ENCODE data around the gene SPAG16. TPM values are rescaled to one million over a fixed set of nuclear protein-coding genes. Genes with fewer than 3 reads are reported as not detected.

Gene SPAG16
- total RNA-seq, 4 donors from 2014 or later: 5.0 to 73.8 (median 21.6) TPM

GRCh38 chr2:214265991-214266489 lies 981.8 kb downstream of the SPAG16 start:
- no peak for TF ChIP-seq POLR2A (IDR thresholded peaks at IDR 0.05)
- TF ChIP-seq, protein P1, sequence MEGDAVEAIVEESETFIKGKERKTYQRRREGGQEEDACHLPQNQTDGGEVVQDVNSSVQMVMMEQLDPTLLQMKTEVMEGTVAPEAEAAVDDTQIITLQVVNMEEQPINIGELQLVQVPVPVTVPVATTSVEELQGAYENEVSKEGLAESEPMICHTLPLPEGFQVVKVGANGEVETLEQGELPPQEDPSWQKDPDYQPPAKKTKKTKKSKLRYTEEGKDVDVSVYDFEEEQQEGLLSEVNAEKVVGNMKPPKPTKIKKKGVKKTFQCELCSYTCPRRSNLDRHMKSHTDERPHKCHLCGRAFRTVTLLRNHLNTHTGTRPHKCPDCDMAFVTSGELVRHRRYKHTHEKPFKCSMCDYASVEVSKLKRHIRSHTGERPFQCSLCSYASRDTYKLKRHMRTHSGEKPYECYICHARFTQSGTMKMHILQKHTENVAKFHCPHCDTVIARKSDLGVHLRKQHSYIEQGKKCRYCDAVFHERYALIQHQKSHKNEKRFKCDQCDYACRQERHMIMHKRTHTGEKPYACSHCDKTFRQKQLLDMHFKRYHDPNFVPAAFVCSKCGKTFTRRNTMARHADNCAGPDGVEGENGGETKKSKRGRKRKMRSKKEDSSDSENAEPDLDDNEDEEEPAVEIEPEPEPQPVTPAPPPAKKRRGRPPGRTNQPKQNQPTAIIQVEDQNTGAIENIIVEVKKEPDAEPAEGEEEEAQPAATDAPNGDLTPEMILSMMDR (IDR thresholded peaks at IDR 0.05): no peak
- H3K4me1 ChIP-seq: no peaks in the 10 kb centered on the region

GRCh38 chr2:214277880-214278279 lies 993.6 kb downstream of the SPAG16 start:
- DNase-seq: no peak
- Histone ChIP-seq H3K4me1 (no peaks in the 10 kb centered on the region), H3K9me3 (no peaks in the 10 kb centered on the region), H3K27ac (no peak overlapping the region), H3K27me3 (no peaks in the 10 kb centered on the region), H3K36me3 (no peaks in the 10 kb centered on the region), H3K4me3 (no peak overlapping the region)
- intact Hi-C loops (cut with DNase I; ENCODE audit: low total_unique reads): no loop called here
- TF ChIP-seq, protein P1 (IDR thresholded peaks at IDR 0.05): no peak
- TF ChIP-seq POLR2A (IDR thresholded peaks at IDR 0.05): no peak

More at GRCh38 chr2:214265991-214266489, 981.8 kb downstream of the SPAG16 start:
- H3K27ac ChIP-seq: no peak overlapping the region
- intact Hi-C loops (cut with DNase I; ENCODE audit: low total_unique reads): no loop called here
- no peak for DNase-seq
- H3K9me3 ChIP-seq: no peaks in the 10 kb centered on the region
- no peaks in the 10 kb centered on the region for H3K27me3 ChIP-seq
- no peaks in the 10 kb centered on the region for H3K36me3 ChIP-seq
- no peak overlapping the region for H3K4me3 ChIP-seq

- DNase-seq: no peak
- Histone ChIP-seq H3K4me3 (no peak overlapping the region), H3K4me1 (no peaks in the 10 kb centered on the region), H3K36me3 (no peaks in the 10 kb centered on the region), H3K27me3 (peaks cover 0 to 2% of the 10 kb centered on the region in 2 donors), H3K9me3 (no peaks in the 10 kb centered on the region), H3K27ac (no peak overlapping the region)
- TF ChIP-seq, protein P1 (IDR thresholded peaks at IDR 0.05): no peak
- no peak for TF ChIP-seq POLR2A (IDR thresholded peaks at IDR 0.05)
- intact Hi-C loops (cut with DNase I; ENCODE audit: low total_unique reads): no loop called here
Measured at GRCh38 chr2:214286011-214286410, 1001.7 kb downstream of the SPAG16 start.

GRCh38 chr2:214293593-214293992 lies 1009.3 kb downstream of the SPAG16 start:
- TF ChIP-seq, protein P1 (IDR thresholded peaks at IDR 0.05): no peak
- TF ChIP-seq POLR2A (IDR thresholded peaks at IDR 0.05): no peak
- H3K36me3 ChIP-seq: no peaks in the 10 kb centered on the region
- no peak overlapping the region for H3K27ac ChIP-seq
- intact Hi-C loops (cut with DNase I; ENCODE audit: low total_unique reads): no loop called here
- H3K27me3 ChIP-seq: no peaks in the 10 kb centered on the region
- H3K4me3 ChIP-seq: no peak overlapping the region
- H3K4me1 ChIP-seq: no peaks in the 10 kb centered on the region
- DNase-seq: no peak
- no peaks in the 10 kb centered on the region for H3K9me3 ChIP-seq

DNA sequence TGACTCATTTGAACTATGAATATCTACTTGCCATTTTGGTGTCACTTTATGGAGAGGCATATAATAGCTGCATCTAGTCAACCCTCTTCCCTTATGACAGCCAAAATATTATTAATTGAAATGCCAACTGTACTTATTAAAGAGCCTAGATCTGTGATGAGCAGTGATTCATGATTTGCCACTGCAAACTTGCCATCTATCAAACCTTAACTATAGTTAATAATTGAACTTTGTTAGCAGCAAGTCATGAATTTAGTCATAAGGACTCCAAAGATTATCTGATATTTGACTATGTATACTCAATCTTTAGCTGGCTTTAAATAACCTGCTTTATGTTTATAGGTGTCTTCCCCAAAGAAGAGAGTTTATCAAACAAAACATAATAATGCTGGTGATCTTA lies 1010.2 kb downstream of the SPAG16 start:
- intact Hi-C loops (cut with DNase I; ENCODE audit: low total_unique reads): no loop called here
- no peak for TF ChIP-seq POLR2A (IDR thresholded peaks at IDR 0.05)
- TF ChIP-seq, protein P1 (IDR thresholded peaks at IDR 0.05): no peak

More for the DNA sequence above, 1010.2 kb downstream of the SPAG16 start:
- no peak for DNase-seq
- Histone ChIP-seq H3K27ac (no peak overlapping the region), H3K4me1 (no peaks in the 10 kb centered on the region), H3K27me3 (no peaks in the 10 kb centered on the region), H3K9me3 (no peaks in the 10 kb centered on the region), H3K4me3 (no peak overlapping the region), H3K36me3 (no peaks in the 10 kb centered on the region)
